Right lobe of liver (tissue), 4 donors: ENCODE data around the gene PROKR1.

Experiments used
- POLR2A ChIP-seq: fragments of 450-650 bp; IDR thresholded peaks from one replicate; pipeline ENCODE4 v1.6.1; 2017; ENCODE audit warnings: antibody characterized with exemption, mild to moderate bottlenecking
- TF ChIP-seq, protein P1 (sequence below), 4 donors: fragments of 200-600 bp in 3 of 4; fragments of 450-650 bp in 1 of 4; IDR thresholded peaks; one replicate each; pipeline versions ENCODE4 v1.5.1 to v1.8.0; 2016 to 2022; ENCODE audit warnings: antibody characterized with exemption in 4 of 4, mild to moderate bottlenecking in 2 of 4
- donor health status: DM: no; HTN: no; CAD: no.
- donor health status: DM: no; HTN: no; CAD: no.
- donor health status: DM: no; HTN: yes; CAD: no.

DNA sequence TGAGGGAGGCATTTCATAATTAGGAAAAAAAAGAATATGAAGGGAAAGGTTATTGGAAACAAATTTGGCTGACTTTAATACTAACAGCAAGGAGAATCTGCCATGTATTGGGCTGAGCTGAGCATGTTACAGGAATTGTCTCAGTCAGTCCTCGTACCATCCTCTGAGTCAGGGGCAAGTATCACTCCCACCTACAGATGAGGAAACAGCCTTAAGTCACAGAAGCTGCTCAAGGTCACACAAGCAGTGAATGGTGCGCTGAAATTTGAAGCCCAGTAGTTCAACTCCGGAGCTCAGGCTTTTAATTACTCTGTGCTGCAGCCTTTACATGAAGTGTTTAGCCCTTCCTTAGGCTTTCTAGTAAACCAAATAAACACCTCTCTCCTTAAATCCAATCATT is 17.3 kb downstream of the PROKR1 start:
- no peak for TF ChIP-seq POLR2A
- TF ChIP-seq, protein P1, sequence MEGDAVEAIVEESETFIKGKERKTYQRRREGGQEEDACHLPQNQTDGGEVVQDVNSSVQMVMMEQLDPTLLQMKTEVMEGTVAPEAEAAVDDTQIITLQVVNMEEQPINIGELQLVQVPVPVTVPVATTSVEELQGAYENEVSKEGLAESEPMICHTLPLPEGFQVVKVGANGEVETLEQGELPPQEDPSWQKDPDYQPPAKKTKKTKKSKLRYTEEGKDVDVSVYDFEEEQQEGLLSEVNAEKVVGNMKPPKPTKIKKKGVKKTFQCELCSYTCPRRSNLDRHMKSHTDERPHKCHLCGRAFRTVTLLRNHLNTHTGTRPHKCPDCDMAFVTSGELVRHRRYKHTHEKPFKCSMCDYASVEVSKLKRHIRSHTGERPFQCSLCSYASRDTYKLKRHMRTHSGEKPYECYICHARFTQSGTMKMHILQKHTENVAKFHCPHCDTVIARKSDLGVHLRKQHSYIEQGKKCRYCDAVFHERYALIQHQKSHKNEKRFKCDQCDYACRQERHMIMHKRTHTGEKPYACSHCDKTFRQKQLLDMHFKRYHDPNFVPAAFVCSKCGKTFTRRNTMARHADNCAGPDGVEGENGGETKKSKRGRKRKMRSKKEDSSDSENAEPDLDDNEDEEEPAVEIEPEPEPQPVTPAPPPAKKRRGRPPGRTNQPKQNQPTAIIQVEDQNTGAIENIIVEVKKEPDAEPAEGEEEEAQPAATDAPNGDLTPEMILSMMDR (IDR thresholded peaks at IDR 0.05) = no peak
